Measurements from ENCODE around the gene SDHC.
"Not testable (repeated sequence)": the region's sequence is repeated elsewhere in the genome, so short reads cannot be mapped to it uniquely, and the experiment has no call there.

SDHC gene

GRCh38 chr1:161407451-161407985 lies 93.3 kb downstream of the SDHC start:
- Histone ChIP-seq H3K4me1 (ENCODE audit: control insufficient read depth in 1 of 2, insufficient read depth in 1 of 2, low read depth in 1 of 2, low read length in 1 of 2) (no peaks in the 10 kb centered on the region), H3K27me3 (peaks cover 38% of the 10 kb centered on the region), H3K4me3 (ENCODE audit: low read depth in 1 of 2, low read length in 1 of 2) (no peak overlapping the region), H3K36me3 (no peaks in the 10 kb centered on the region), H3K27ac (no peak overlapping the region), H3K9me3 (no peaks in the 10 kb centered on the region)
- no peak for TF ChIP-seq CTCF (IDR thresholded peaks at IDR 0.05)

GRCh38 chr1:161408429-161409052 lies 94.4 kb downstream of the SDHC start:
- Histone ChIP-seq H3K9me3 (no peaks in the 10 kb centered on the region), H3K36me3 (no peaks in the 10 kb centered on the region), H3K27me3 (peaks cover 28% of the 10 kb centered on the region), H3K4me3 (ENCODE audit: low read depth in 1 of 2, low read length in 1 of 2) (no peak overlapping the region), H3K27ac (no peak overlapping the region), H3K4me1 (ENCODE audit: control insufficient read depth in 1 of 2, insufficient read depth in 1 of 2, low read depth in 1 of 2, low read length in 1 of 2) (no peaks in the 10 kb centered on the region)
- TF ChIP-seq CTCF (IDR thresholded peaks at IDR 0.05) = no peak

GRCh38 chr1:161409848-161410635 lies 95.9 kb downstream of the SDHC start:
- not testable (repeated sequence) for H3K4me3 ChIP-seq (ENCODE audit: low read depth in 1 of 2, low read length in 1 of 2); H3K4me1 ChIP-seq (ENCODE audit: control insufficient read depth in 1 of 2, insufficient read depth in 1 of 2, low read depth in 1 of 2, low read length in 1 of 2); H3K27ac ChIP-seq; H3K9me3 ChIP-seq; H3K36me3 ChIP-seq
- H3K27me3 ChIP-seq = peaks cover 13% of the 10 kb centered on the region

GRCh38 chr1:161410636-161410970 lies 96.4 kb downstream of the SDHC start:
- not testable (repeated sequence) for H3K36me3 ChIP-seq; H3K27ac ChIP-seq; H3K27me3 ChIP-seq; H3K9me3 ChIP-seq; H3K4me3 ChIP-seq (ENCODE audit: low read depth in 1 of 2, low read length in 1 of 2); H3K4me1 ChIP-seq (ENCODE audit: control insufficient read depth in 1 of 2, insufficient read depth in 1 of 2, low read depth in 1 of 2, low read length in 1 of 2)
